ENCODE results near the gene UGT1A7. TPM values are rescaled to one million over a fixed set of nuclear protein-coding genes. Genes with fewer than 3 reads are reported as not detected.

UGT1A7 gene
- total RNA-seq, 2 donors from 2014 or later, result not detected

GRCh38 chr2:233656443-233656842 is 25.3 kb upstream of the UGT1A7 start:
- DNase-seq (no peak), ATAC-seq (no peak)
- WGBS, 2 donors, result 75% methylated on average over 10 of the region's 10 CpGs
- Histone ChIP-seq H3K4me1 (no peaks in the 10 kb centered on the region), H3K27me3 (no peaks in the 10 kb centered on the region), H3K9me3 (no peaks in the 10 kb centered on the region), H3K27ac (no peak overlapping the region), H3K4me3 (no peak overlapping the region), H3K36me3 (replicated peaks in 1 of 2; ENCODE audit: insufficient read depth in 1 of 2, low read depth in 2 of 2) (no peaks in the 10 kb centered on the region)
- intact Hi-C loops (cut with DNase I), result no loop called here
- no peak for TF ChIP-seq POLR2A (IDR thresholded peaks at IDR 0.05)
- TF ChIP-seq, protein P1, sequence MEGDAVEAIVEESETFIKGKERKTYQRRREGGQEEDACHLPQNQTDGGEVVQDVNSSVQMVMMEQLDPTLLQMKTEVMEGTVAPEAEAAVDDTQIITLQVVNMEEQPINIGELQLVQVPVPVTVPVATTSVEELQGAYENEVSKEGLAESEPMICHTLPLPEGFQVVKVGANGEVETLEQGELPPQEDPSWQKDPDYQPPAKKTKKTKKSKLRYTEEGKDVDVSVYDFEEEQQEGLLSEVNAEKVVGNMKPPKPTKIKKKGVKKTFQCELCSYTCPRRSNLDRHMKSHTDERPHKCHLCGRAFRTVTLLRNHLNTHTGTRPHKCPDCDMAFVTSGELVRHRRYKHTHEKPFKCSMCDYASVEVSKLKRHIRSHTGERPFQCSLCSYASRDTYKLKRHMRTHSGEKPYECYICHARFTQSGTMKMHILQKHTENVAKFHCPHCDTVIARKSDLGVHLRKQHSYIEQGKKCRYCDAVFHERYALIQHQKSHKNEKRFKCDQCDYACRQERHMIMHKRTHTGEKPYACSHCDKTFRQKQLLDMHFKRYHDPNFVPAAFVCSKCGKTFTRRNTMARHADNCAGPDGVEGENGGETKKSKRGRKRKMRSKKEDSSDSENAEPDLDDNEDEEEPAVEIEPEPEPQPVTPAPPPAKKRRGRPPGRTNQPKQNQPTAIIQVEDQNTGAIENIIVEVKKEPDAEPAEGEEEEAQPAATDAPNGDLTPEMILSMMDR (IDR thresholded peaks at IDR 0.05), result no peak

- Histone ChIP-seq H3K36me3 (replicated peaks in 1 of 2; ENCODE audit: insufficient read depth in 1 of 2, low read depth in 2 of 2) (no peaks in the 10 kb centered on the region), H3K27ac (no peak overlapping the region), H3K9me3 (no peaks in the 10 kb centered on the region), H3K4me1 (no peaks in the 10 kb centered on the region), H3K27me3 (no peaks in the 10 kb centered on the region), H3K4me3 (no peak overlapping the region)
- intact Hi-C loops (cut with DNase I), result no loop called here
- no peak for ATAC-seq
- TF ChIP-seq, protein P1 (IDR thresholded peaks at IDR 0.05), result no peak
- no peak for TF ChIP-seq POLR2A (IDR thresholded peaks at IDR 0.05)
- DNase-seq, result no peak
These were observed 23.1 kb upstream of the UGT1A7 start for GRCh38 chr2:233658610-233659009.

- Histone ChIP-seq H3K4me1 (no peaks in the 10 kb centered on the region), H3K36me3 (replicated peaks in 1 of 2; ENCODE audit: insufficient read depth in 1 of 2, low read depth in 2 of 2) (no peaks in the 10 kb centered on the region), H3K4me3 (no peak overlapping the region), H3K27me3 (no peaks in the 10 kb centered on the region), H3K27ac (no peak overlapping the region), H3K9me3 (no peaks in the 10 kb centered on the region)
- TF ChIP-seq, protein P1 (IDR thresholded peaks at IDR 0.05), result no peak
- no peak for TF ChIP-seq POLR2A (IDR thresholded peaks at IDR 0.05)
- 15 to 19% methylated on average over 1 of the region's 1 CpG for WGBS, 2 donors
- no peak for ATAC-seq
- no peak for DNase-seq
- intact Hi-C loops (cut with DNase I), result no loop called here
These were observed 17.8 kb upstream of the UGT1A7 start for GRCh38 chr2:233663911-233664310.

DNA sequence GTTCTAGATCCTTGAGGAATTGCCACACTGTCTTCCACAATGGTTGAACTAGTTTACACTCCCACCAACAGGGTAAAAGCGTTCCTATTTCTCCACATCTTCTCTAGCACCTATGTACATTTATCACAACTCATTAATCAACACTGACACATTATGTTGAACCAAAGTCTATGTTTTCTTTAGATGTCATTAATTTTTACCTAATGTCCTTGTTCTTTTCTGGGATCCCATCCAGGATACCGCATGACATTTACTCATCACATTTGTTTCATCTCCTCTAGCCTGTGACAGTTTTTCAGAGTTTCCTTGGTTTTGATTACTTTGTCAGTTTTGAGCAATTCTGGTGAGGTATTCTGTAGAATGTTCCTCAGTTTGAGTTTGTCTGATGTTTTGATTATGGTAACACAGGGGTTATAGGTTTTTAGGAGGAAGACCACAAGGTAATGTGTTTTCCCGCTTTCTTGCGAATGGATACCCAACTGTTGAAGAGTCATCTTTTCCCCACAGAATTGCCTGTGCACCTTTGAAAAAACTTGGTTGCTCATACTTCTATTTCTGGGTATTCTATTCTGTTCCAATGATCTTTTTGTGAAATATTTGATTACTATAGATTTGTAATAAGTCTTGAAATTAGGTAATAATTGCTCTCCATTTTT is 13.0 kb upstream of the UGT1A7 start:
- intact Hi-C loops (cut with DNase I), result no loop called here
- DNase-seq (no peak), ATAC-seq (no peak)
- no peak for TF ChIP-seq POLR2A (IDR thresholded peaks at IDR 0.05)
- TF ChIP-seq, protein P1 (IDR thresholded peaks at IDR 0.05), result no peak
- H3K4me3 ChIP-seq, result no peak overlapping the region
- H3K36me3 ChIP-seq (replicated peaks in 1 of 2; ENCODE audit: insufficient read depth in 1 of 2, low read depth in 2 of 2), result no peaks in the 10 kb centered on the region
- no peaks in the 10 kb centered on the region for H3K27me3 ChIP-seq
- H3K27ac ChIP-seq, result no peak overlapping the region
- 52 to 56% methylated on average over 4 of the region's 4 CpGs for WGBS, 2 donors
- H3K9me3 ChIP-seq, result no peaks in the 10 kb centered on the region
- H3K4me1 ChIP-seq, result no peaks in the 10 kb centered on the region

Measured in body of pancreas (tissue), 4 donors.